Measurements from ENCODE around the gene FEV. TPM values are rescaled to one million over a fixed set of nuclear protein-coding genes. Genes with fewer than 3 reads are reported as not detected.

FEV gene
- total RNA-seq, 3 donors from 2014 or later: 0.63 to 2.7 (median 1.8) TPM

DNA sequence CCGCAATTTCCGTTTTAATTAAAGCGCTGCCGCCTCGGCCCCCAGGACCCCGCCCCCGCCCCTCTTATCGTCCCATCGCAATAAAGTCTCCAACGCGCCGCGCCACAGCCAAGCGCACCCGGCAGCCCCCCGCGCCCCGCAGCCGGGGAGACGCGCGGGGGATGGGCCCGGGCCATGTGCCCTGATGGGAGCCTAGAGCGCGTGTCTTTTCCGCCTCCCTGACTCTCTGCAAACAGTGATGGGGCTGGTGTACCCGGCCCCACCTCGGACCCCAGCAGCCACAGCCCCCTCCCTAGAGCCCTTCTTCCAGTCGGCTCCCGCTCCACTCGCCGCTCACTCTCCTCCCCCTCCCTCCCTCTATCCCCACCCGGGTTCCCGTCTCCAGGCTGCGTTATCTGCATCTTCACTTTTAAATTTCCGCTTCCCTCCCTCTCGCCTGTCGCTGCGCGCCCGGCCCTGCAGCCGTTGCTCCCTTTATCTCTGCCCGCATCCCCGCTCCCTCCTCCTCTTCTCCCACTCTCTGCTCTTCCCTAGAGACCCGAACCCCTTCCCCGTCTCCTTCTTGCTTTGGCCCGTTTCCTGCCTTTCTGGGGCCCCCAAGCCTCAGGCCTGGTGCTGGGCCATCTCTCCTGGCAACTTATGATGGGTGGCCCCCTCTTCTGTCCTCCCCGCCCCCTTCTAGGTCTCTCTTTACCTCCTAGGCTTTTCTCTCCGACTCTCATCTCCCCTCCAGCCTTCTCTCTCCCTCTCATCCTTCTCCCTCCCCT lies 524 bp upstream of the FEV start:
- Histone ChIP-seq H3K4me3 (no peak overlapping the region), H3K4me1 (ENCODE audit: low read depth) (peaks cover 23% of the 10 kb centered on the region), H3K9me3 (no peaks in the 10 kb centered on the region), H3K36me3 (ENCODE audit: low read depth) (no peaks in the 10 kb centered on the region)
- ATAC-seq (no peak), DNase-seq (no peak)
- intact Hi-C loops (cut with DNase I, micrococcal nuclease): no loop called here
- TF ChIP-seq, protein P1, sequence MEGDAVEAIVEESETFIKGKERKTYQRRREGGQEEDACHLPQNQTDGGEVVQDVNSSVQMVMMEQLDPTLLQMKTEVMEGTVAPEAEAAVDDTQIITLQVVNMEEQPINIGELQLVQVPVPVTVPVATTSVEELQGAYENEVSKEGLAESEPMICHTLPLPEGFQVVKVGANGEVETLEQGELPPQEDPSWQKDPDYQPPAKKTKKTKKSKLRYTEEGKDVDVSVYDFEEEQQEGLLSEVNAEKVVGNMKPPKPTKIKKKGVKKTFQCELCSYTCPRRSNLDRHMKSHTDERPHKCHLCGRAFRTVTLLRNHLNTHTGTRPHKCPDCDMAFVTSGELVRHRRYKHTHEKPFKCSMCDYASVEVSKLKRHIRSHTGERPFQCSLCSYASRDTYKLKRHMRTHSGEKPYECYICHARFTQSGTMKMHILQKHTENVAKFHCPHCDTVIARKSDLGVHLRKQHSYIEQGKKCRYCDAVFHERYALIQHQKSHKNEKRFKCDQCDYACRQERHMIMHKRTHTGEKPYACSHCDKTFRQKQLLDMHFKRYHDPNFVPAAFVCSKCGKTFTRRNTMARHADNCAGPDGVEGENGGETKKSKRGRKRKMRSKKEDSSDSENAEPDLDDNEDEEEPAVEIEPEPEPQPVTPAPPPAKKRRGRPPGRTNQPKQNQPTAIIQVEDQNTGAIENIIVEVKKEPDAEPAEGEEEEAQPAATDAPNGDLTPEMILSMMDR (IDR thresholded peaks at IDR 0.05): no peak

DNA sequence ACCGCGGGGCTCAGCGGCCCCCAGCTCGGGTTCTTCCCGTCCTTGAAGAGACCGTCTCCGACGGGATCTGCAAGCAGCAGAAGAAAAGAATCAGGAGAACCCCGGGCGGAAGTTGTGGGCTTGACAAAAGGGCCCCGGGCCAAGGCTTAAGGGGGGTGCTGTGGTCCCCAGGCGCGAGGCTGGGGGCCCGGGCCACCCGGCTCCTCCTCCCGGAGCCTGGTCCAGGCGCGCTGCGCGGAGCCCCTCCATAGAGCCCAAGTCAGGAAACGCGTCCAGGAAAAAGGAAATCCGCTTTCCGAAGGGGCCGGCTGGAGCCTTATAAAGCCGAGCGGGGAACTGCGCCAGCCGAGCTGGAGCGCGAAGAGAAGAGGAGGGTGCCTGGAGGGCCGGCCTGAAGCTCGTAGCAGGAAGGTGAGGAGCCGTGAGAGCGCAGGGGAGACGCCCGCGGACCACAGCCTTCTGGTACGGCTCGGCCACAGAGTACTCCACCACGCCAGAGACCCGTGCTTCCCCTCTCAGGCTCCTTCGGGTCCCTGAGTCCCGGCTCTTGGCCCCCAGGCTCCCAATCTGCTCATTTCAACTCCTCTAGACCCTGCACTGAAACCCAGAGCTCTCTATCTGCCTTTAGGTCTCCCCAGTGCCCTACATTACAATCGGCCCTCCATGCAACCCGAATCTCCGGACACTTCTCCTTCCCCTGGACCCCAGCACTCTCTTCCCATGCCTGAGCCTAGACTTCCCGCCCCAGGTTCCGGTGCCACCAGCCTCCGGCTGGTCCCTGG lies 554 bp downstream of the FEV start:
- Histone ChIP-seq H3K4me3 (no peak overlapping the region), H3K4me1 (ENCODE audit: low read depth) (peaks cover 23% of the 10 kb centered on the region), H3K9me3 (no peaks in the 10 kb centered on the region), H3K36me3 (ENCODE audit: low read depth) (no peaks in the 10 kb centered on the region)
- intact Hi-C loops (cut with DNase I, micrococcal nuclease): no loop called here
- TF ChIP-seq, protein P1 (IDR thresholded peaks at IDR 0.05): no peak
- DNase-seq (no peak), ATAC-seq (no peak)

DNA sequence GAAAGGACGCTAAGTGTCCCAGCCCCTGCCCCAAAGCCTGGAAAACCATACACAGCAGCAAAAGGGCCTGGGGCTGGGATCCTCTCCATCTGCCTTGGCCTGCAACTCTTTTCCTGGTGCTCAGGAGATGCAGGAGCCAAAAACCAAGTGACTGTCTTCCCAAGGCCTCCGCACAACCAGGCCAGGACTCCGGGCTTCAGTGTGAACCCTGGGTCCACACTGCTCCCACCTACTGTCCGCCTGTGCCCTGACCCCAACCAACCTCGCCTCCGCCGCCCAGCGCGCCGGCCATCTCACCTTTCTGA lies 1.1 kb downstream of the FEV start:
- Histone ChIP-seq H3K4me3 (no peak overlapping the region), H3K4me1 (ENCODE audit: low read depth) (peaks cover 23% of the 10 kb centered on the region), H3K9me3 (no peaks in the 10 kb centered on the region), H3K36me3 (ENCODE audit: low read depth) (no peaks in the 10 kb centered on the region)
- DNase-seq (no peak), ATAC-seq (no peak)
- TF ChIP-seq, protein P1 (IDR thresholded peaks at IDR 0.05): no peak
- intact Hi-C loops (cut with DNase I, micrococcal nuclease): no loop called here

DNA sequence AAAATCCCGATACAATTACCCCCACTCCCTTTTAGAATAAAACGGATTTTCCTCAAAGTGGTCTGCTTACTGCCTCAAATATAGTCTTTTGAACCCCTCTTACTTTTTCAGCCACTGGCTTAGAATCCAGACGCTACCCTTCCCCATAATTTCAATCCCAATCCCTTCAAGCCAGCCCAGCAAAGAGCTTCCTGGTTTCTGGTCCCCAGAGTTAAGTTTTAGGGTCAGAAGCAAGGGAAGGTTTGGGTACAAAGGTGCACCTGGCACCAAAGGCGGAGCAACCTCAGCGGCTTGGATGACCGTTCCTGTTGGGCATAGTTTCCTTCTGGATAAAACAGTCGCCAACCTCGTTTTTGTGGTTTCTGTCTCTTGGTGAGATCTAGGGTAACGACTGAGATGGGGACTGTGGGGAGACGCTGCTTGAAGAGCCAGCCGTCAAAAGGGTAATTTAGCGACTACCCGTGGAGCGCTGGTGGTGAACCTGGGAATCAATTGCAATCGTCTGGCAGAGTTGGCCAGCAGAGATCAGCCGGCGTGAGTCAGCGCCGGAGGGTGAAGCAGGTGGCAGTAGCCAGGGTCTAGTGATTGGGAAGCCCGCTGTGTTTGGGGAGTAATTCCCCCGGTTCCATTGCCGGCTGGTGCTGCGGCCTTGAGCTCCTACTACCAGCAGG lies 1.6 kb downstream of the FEV start:
- no peaks in the 10 kb centered on the region for H3K9me3 ChIP-seq
- ATAC-seq (no peak), DNase-seq (no peak)
- no peak overlapping the region for H3K4me3 ChIP-seq
- no peaks in the 10 kb centered on the region for H3K36me3 ChIP-seq (ENCODE audit: low read depth)
- peaks cover 23% of the 10 kb centered on the region for H3K4me1 ChIP-seq (ENCODE audit: low read depth)
- intact Hi-C loops (cut with DNase I, micrococcal nuclease): no loop called here
- TF ChIP-seq, protein P1 (IDR thresholded peaks at IDR 0.05): no peak

DNA sequence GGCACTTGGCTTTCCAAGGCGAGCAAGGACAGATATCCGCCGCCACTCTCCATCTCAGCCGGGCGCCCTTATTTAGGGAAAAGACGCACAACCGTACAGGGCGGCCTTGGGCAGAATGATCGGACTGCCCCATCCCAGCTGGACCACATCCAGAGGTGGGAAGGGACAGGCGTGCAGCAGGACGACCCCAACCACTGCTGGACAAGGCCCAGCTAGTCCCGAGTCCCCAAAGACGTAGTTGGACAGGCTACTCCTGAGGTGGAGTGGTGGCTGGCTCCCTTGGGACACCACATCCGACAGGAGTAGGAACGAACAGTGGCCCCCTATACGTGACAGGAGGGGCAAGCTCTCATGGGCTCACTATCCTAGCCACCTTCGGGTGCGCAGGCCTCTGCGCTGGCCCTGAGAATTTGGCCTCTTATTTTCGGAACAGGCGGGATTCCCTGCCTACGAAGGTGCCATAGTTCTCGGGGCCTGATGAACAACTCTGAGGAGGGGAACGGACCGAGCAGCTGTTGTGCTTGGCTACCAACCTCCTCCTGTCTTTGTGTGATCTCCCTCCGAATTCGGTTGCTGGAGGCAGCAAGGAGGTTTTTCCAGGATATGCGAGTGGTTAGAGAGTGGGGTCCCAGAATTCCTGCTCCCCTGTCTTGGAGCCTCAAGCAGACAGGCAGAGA lies 2.3 kb downstream of the FEV start:
- no peak overlapping the region for H3K4me3 ChIP-seq
- peaks cover 23% of the 10 kb centered on the region for H3K4me1 ChIP-seq (ENCODE audit: low read depth)
- no peaks in the 10 kb centered on the region for H3K36me3 ChIP-seq (ENCODE audit: low read depth)
- no peaks in the 10 kb centered on the region for H3K9me3 ChIP-seq
- TF ChIP-seq, protein P1 (IDR thresholded peaks at IDR 0.05): no peak
- ATAC-seq (no peak), DNase-seq (no peak)
- intact Hi-C loops (cut with DNase I, micrococcal nuclease): no loop called here
